ENCODE data around the gene DHRS3. TPM values are rescaled to one million over a fixed set of nuclear protein-coding genes. Genes with fewer than 3 reads are reported as not detected.
"Not testable (repeated sequence)": the region's sequence is repeated elsewhere in the genome, so short reads cannot be mapped to it uniquely, and the experiment has no call there.

Gene DHRS3
- total RNA-seq, 1 experiment from 2014 or later = not detected

DNA sequence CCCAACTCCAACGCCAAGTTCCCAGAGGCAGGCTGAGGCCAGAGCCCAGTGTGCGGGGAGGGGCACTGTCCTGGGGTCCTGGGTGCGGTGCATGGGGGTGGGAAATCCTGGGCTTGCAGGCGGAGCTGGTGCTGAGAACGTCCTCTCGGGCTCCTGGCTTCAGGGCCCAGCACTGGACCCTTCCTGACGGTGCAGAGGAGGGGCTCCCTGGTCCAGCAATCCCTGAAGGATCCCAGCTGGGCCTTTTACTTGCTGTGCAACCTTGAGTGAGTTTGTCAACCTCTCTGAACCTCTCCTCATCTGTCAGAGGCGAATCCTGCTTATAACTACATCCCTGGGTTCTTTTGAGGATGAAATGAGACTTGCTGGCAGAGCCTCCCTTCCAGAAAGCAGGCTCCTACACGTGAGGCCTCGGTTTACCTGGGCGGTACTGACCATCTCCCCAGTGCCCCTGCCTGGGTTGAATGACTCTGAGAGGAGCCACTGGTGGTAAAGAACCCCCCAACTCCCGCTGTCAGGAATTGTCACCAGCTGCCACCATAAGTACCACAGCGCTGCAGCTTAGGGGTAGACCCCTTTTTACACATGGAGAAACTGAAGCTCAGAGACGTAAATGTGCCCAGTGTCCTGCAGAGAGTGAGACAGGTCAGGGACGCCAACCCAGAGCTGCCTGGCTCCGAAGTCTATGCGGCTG is 77.3 kb downstream of the DHRS3 start:
- DNase-seq (ENCODE audit: low spot score) = no peak

DNA sequence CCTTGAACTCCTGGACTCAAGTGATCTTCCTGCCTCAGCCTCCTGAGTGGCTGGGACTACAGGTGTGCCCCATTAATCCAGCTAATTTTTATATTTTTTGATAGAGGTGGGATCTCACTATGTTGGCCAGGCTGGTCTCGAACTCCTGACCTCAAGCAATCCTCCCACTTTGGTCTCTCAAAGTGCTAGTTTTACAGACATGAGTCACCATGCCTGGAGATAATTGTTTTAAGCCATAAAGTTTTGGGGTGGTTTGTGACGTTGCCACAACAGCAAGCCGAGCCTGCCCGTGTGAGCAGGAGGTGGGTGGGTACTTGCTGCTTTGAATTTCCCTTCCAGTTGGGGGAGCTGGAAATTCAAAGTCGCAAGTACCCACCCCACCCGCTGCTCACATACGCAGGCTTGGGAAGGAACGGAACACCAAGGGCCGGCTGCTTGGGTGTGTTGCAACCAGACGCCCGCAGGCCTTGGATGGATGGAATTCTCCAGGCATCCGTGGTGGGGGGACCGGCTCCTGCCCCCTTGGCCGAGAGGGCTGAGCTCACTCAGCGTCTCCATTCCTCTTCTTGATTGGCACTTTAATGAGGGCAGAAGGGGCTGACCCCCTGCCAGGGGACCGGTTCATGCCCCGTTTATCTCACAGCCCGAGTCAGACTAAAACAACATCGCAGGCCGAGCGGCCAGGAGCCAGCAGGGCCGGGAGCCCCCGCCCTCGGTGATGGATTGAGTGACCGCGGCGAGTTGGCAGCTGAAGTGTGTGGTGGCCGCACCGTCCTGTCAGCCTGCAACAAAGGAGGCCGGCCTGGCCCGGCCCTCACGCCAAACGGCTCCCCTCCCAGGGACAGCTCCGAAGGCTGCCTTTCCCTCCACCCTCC is 78.1 kb downstream of the DHRS3 start:
- peak; percentile 72 for DNase-seq (ENCODE audit: low spot score)

DNA sequence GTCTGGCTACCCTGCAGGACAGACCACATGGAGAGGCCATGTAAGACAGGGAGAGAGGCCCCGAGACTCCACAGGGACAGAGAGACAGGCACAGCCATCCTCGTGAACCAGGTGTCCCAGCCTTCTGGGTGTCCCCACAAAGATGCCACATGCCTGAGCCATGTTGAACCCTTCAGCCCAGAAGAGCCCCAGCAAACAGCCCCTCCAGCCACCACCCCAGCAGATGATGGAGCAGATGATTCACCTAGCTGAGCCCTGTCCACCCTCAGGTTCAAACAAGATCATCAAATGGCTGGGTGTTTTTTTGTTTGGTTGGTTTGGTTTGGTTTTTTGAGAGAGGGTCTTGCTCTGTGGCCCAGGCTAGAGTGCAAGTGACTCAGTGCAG is 78.7 kb downstream of the DHRS3 start:
- no peak for DNase-seq (ENCODE audit: low spot score)

DNA sequence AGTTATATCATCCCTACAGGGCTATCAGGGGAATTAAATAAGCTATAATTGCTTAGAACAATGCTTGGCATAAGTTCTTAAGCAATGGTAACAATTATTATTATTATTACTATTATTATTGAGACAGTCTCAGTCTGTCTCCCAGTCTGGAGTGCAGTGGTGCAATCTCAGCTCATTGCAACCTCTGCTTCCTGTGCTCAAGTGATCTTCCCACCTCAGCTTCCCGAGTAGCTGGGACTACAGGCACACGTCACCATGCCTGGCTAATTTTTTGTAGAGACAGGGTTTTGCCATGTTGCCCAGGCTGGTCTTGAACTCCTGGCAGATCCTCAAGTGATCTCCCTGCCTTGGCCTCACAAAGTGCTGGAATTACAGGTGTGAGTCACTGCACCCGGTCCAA is 79.5 kb downstream of the DHRS3 start:
- DNase-seq (ENCODE audit: low spot score) = not testable (repeated sequence)

DNA sequence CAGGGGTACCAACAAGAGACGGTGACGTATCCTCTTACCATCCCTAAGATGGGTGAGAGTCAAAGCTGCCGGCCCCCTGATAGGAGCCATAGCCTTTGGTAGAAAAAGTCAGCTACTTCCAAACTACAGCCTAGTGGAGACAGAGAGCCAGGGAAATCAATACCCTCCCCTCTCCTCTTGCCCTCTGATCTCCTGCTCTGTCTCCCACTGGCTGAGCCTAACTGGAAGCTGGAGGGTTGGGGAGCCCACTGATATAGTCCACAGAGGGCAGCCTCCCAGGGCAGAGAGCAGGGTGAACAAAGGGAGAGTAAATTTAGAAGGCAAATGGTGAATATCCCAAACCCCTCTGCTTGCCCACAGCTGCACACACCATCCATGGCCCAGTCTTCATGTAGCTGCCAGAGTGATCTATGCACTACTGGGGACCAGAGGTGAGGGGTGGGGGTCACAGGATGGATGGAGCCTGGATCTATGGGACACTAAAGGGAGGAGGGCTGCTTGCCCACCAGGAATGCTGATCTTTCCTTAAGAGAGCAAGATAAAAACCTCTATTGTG is 80.0 kb downstream of the DHRS3 start:
- no peak for DNase-seq (ENCODE audit: low spot score)

DNA sequence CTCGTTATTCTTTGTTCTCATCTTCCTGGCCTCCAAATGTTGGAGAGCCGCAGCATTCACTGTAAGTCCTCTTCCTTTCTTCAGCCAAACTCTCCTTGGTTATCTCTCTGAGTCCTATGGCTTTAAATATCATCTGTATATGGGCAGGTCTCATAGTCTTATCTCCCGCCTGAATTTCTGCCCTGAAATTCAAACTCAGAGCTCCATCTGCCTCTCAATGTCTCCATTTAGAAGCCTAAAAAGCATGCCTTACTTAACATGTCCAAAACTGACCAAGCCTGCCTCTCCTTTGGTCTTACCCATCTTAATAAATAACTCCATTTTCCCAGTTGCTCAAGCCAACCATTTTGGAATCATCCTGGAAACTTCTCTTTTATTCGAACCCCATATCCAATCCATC is 80.7 kb downstream of the DHRS3 start:
- DNase-seq (ENCODE audit: low spot score) = no peak

DNA sequence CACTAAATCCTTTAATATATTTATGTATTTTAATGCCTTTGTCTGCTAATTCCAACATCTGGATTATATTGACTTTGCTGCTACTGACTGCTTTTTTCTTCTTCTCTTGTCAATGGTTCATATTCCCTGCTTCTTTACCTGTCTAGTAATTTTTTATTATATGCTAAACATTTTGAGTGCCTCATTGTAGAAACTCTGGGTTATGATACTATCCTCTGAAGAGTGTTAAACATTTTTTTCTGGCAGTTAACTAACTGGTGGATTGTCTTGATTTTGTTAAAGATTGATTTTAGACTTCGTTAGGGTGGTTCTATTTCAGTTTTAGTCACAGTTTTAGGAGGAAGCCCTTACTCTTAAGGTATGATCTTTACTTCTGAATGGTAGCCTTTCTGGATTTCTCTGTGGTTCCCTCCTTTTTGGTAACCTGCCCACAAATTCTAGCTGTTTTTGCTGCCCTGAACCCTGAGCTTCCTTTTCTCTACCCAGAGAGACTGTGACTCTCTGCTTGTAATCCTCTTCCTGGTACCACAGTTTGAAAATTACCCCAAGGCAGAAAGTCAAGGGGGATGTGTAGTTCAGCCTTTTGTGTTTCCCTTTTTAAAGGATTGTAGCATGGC is 81.9 kb downstream of the DHRS3 start:
- no peak for DNase-seq (ENCODE audit: low spot score)

DNA sequence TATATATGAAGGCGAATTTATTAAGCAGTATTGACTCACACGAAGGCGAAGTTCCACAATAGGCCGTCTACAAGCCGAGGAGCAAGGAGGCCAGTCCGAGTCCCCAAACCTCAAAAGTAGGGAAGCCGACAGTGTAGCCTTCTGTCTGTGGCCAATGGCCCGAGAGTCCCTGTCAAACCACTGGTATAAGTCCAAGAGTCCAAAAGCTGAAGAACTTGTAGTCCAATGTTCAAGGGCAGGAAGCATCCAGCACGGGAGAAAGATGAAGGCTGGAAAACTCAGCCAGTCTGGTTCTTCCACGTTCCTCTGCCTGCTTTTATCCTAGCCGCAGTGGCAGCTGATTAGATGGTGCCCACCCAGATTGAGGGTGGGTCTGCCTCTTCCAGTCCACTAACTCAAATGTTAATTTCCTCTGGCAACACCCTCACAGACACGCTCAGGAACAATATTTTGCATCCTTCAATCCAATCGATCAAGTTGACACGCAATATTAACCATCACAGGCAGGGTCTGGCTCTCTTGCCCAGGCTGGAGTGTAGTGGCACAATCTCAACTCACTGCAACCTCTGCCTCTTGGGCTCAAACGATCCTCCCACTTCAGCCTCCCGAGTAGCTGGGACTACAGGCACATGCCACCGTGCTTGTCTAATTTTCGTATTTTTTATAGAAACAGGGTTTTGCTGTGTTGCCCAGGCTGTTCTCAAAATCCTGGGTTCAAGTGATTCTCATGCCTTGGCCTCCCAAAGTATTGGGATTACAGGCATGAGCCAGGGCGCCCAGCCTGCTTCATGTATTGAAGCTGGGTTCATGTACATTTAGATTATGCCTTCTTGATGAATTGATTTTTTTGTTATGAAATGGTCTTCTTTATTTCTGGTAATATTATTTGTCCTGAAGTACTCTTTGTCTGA is 85.3 kb downstream of the DHRS3 start:
- no peak for DNase-seq (ENCODE audit: low spot score)

DNA sequence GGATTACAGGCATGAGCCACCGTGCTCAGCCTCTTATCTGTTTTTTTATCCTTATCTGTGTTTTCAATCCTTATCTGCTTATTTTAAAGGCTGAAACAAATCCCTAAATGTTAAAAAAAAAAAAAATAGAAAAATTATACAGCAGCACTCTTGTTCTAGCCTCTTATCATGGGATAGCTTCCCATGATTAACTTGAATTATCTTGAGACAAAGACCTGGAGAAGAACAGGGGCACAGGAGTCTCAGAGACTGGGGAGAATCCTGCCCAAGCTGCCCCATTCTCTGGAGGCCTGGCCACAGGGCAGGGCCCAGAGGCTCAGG is 86.9 kb downstream of the DHRS3 start:
- no peak for DNase-seq (ENCODE audit: low spot score)

DNA sequence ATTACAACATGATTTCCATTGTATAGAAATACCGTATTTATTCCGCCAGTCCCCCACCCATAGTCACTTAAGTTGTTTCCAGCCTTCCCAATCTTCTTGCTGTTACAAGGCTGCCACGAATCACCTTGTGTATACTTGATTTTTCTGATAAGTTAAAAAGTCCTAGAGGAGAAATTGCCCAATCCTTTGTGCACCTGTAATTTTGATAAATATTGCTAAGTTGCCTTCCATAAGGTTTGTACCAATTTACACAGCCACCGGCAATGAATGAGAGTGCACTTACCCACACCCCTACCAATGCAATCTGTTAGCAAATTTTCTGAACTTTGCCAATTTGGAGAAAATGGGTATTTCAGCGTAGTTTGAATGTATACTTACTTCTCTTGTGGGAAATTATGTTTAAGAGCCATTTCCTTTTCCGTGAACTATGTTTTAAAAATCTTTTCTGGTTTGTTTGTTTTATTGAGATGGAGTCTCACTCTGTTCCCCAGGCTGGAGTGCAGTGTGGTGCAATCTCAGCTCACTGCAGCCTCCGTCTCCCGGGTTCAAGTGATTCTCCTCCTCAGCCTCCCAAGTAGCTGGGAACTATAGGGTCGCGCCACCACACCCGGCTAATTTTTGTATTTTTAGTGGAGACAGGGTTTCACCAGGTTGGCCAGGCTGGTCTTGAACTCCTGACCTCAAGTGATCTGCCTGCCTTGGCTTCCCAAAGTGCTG is 87.4 kb downstream of the DHRS3 start:
- no peak for DNase-seq (ENCODE audit: low spot score)

DNA sequence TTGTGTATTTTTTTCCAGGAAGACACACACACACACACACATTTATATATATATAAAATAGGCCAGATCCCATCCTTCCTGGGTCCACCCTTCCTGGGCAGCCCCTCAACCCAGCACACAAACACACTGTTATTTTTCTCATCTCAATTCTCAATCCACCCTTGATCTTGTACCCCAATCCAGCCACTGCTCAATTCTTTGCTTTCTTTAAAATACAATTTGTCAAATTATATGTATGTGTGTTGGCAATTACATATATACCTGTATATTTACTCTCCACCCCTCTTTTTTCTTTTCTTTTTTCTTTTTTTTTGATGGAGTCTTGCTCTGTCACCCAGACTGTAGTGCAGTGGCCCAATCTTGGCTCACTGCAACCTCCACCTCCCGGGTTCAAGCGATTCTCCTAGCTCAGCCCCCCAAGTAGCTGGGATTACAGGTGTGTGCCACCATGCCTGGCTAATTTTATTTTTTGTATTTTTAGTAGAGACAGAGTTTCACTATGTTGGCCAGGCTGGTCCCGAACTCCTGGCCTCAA is 88.3 kb downstream of the DHRS3 start:
- no peak for DNase-seq (ENCODE audit: low spot score)

DNA sequence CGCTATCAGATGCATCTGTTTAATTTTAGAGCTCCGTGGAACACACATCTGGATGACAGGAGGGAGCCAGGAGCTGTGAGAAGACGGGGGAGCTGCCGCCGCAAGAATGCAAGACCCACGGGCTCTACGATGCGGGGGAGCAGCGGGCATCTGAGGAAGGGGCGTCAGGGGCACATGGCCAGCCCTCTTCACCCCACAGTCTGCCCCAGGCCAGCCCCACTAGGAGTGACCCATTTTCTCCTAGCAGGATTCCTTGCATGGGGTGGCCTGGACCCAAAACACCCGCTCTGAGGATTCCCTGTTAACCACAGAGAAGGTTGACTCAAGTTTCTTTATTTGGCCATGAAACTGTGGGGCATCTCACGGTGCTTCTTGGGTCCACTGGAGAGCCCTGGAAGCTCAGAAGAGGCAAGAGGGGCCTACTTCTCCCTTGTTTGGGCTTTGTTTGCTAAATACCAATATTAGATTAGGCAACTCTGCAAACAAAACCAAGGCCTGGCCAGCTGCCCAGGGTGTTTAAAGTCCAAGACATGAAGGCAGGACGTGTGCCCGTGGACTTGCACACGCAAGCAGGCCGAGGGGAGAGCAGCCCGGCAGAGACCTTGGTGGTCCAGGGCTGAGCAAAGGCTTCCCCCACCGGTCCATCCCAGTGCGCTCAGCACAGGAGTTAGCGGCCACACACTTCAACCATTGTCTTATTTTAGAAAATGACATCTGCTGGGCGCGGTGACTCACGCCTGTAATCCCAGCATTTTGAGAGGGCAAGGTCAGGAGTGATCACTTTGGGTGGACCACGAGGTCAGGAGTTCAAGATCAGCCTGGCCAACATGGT is 89.8 kb downstream of the DHRS3 start:
- DNase-seq (ENCODE audit: low spot score) = peak; percentile 44

DNA sequence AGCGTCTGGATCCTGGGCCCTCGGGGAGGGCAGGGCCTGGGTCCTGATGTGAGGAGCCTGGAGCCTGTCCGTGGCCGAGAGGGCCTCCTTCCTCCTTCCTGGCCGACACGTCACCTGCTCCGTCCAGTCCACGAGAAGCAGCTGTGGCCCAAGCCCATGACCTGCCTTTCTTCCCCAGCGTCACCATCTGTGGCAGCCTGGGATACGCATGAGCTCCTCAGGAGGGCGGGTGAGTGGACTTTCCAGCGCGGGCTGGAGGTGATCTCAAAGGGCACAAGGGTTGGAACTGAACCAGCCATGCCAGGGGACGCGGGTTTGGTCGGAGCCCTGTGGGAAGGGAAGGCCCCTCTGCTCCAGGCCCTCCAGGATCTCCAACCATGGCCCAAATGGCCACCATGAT is 90.4 kb downstream of the DHRS3 start:
- no peak for DNase-seq (ENCODE audit: low spot score)

DNA sequence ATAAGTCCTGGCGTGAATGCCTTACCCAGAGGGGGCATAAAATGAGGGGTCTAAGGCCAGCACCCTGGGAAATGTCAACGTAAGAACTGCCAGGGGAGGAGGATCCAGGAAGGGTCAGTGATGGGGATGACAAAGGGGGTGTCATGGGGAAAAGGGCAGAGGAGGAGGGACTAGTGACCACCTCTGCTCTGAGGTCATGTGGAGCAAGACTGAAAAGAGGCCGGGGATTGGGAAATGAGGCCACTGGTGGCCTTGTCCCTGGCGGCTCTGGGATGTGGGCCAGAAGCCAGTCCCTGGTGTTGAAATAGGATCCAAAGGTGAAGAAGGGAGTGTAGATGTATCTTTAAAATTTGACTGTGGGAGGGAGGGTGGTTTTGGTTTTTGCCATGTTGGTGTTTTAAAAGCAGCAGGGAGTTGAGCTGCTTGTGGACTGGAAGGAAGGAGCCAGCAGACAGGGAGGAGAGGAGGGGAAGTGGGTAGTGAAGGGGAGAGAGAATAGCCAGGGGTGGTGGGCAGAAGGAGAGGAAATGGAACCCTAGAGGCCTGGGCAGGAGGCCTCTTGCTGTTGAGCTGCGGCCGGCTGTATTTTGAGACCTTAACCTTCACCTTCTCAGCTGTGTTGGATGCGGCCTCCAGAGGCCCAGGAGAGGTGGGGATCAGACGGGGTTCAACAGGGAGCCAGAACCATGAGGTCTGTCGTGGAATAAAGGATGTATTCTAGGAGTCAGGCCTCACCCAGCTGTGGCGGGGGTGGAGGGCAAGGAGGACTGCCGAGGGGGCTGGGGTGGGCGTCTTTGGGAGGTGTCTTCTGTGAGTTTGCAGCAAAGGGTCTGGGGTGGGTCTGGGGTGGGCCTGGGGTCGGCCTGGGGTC is 92.5 kb downstream of the DHRS3 start:
- DNase-seq (ENCODE audit: low spot score) = no peak

DNA sequence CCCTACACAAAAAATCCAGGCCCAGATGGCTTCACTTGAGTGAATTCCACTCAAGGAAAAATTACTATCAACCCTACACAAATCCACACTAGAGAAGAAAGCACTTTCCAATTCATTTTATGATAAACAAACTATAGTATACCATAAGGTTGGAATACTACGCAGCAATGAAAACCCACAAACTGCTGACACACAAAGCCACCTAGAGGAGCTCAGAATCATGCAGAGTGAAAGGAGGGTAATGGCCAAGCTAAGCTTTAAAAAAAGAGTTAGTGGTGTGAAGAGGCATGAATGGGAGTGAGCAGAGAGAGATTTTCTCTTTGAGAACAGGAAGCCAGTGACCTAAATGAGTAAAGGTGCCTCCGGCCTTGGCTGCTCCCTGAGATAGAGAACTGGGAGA is 93.7 kb downstream of the DHRS3 start:
- DNase-seq (ENCODE audit: low spot score) = no peak

DNA sequence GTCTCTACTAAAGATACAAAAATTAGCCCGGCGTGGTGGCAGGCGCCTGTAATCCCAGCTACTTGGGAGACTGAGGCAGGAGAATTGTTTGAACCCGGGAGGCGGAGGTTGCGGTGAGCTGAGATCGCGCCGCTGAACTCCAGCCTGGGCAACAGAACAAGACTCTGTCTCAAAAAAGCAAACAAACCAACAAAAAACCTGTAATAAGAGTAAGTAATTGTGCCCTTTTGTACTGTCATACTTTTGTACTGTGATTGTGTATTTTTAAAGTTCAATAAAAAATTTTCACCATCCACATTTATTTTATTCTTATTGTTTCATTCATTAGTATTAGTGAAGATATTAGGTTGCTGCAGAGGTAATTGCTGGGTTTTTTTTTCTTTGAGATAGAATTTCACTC is 95.2 kb downstream of the DHRS3 start:
- not testable (repeated sequence) for DNase-seq (ENCODE audit: low spot score)

DNA sequence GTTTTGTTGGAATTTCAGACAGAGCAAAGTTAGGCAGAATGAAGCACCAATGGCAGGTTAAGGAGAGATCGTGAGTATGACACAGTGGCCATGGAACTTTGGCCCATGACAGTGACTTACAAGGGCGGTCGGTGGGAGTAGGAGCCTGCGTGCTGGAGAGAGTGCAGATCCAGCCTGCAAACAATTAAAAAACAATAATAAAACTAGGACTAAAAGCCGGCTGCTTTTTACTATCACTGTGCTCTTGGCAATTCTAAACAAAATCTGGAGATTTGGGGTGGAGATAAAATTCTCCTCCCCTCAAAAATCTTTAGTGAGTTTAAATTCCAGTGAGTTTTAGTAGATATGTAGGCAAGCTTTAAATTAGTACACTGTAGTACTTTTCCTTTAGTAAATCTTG is 96.9 kb downstream of the DHRS3 start:
- DNase-seq (ENCODE audit: low spot score) = no peak

DNA sequence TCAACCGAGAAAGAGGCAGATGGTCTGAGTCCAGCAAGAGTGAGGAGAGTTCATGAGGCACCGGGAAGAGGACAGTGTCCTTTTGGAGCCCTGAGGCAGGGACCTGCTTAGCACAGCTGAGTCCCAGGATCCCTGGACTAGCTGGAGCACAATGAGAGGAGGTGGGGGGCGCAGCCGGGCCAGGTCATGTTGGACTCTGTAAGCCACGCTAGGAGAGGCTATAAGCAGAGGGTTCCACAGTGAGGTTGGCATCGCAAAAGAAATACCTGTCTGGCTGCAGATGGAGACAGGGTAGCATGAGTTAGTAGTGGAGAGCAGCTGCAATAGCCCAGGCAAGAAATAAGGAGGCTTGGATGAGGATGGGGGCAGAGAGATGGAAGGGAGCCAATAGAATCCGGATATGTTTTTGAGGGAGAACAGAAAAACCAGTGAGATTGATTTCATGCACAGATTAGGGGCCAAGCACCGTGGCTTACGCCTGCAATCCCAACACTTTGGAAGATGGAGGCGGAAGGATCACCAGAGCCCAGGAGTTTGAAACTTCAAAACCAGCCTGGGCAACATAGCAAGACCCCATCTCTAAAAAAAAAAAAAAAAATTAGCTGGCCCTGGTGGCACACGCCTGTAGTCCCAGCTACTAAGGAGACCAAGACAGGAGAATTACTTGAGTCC is 98.2 kb downstream of the DHRS3 start:
- no peak for DNase-seq (ENCODE audit: low spot score)
